IPS-NIHi7 (cell line): Measurements from ENCODE around the gene GARNL3.

Source experiments
- DNase-seq: peaks from one replicate; pipeline ENCODE4 v3.0.0; 2012; ENCODE audit warnings: mixed read lengths; ENCODE audit errors: extremely low spot score

GARNL3 gene

DNA sequence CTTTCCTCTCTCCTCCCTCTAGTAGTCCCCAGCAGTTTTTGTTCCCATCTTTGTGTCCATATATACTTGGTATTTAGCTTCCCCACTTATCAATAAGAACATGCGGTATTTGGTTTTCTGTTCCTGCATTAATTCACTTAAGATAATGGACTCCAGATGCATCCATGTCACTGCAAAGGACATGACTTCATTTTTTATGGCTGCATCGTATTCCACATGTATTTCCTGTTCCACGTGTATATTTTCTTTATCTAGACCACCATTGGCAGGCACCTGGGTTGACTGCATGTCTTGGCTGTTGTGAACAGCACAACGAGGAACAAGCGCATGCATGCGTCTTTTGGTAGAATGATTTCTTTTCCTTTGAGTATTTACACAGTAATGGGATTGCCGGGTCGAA lies 165.8 kb downstream of the GARNL3 start:
- no peak for DNase-seq

GRCh38 chr9:127437497-127438264 lies 173.1 kb downstream of the GARNL3 start:
- no peak for DNase-seq

DNA sequence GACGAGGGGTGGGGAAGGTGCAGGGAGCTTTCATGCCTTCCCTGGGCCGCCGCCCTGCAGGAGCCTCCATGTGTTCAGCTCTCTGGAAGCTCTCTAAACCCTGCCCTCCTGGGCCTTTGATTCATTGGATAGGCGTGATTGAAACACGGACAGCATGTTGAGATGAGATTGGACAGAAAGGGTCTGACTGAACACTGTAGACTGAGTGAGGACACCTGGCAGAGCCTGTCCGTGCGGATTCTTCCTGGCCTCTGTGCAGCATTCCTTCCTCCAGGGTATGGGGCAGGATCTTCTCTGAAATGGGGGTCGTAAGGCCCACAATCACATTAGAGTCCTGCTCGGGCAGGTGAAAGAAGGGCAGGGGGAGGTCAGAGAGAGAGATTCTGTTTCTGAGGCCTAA lies 173.8 kb downstream of the GARNL3 start:
- no peak for DNase-seq
